ENCODE results near the gene XG.

Gene XG

GRCh38 chrX:2824886-2825285 is 73.0 kb downstream of the XG start:
- no peak for DNase-seq (ENCODE audit: extremely low spot score)
- no peak for TF ChIP-seq CTCF (IDR thresholded peaks at IDR 0.05; ENCODE audit: control extremely low read depth, extremely low read depth, low read depth, missing control alignments)
- CTCF ChIA-PET, result no interaction called here
- POLR2A ChIA-PET, result no interaction called here

- no peak for DNase-seq (ENCODE audit: extremely low spot score)
- CTCF ChIA-PET, result no interaction called here
- no peak for TF ChIP-seq CTCF (IDR thresholded peaks at IDR 0.05; ENCODE audit: control extremely low read depth, extremely low read depth, low read depth, missing control alignments)
- POLR2A ChIA-PET, result no interaction called here
Observed at GRCh38 chrX:2828344-2828958, 76.6 kb downstream of the XG start, which contains the start of gene GYG2. Gene GYG2 (plus strand): TSS chrX:2828930. CDS start chrX:2830189, 1,259 bp downstream.

GRCh38 chrX:2828959-2829411 is 77.1 kb downstream of the XG start:
- TF ChIP-seq CTCF (IDR thresholded peaks at IDR 0.05; ENCODE audit: control extremely low read depth, extremely low read depth, low read depth, missing control alignments), result no peak
- no peak for DNase-seq (ENCODE audit: extremely low spot score)
- CTCF ChIA-PET, result no interaction called here
- POLR2A ChIA-PET, result no interaction called here

GRCh38 chrX:2829469-2830246 is 77.8 kb downstream of the XG start:
- DNase-seq (ENCODE audit: extremely low spot score), result no peak
- no peak for TF ChIP-seq CTCF (IDR thresholded peaks at IDR 0.05; ENCODE audit: control extremely low read depth, extremely low read depth, low read depth, missing control alignments)
- POLR2A ChIA-PET, result no interaction called here
- CTCF ChIA-PET, result no interaction called here

- POLR2A ChIA-PET, result no interaction called here
- CTCF ChIA-PET, result no interaction called here
- TF ChIP-seq CTCF (IDR thresholded peaks at IDR 0.05; ENCODE audit: control extremely low read depth, extremely low read depth, low read depth, missing control alignments), result no peak
- no peak for DNase-seq (ENCODE audit: extremely low spot score)
Observed at GRCh38 chrX:2831471-2832228, 79.8 kb downstream of the XG start.

GRCh38 chrX:2837961-2838360 is 86.1 kb downstream of the XG start:
- CTCF ChIA-PET, result no interaction called here
- no peak for TF ChIP-seq CTCF (IDR thresholded peaks at IDR 0.05; ENCODE audit: control extremely low read depth, extremely low read depth, low read depth, missing control alignments)
- POLR2A ChIA-PET, result no interaction called here
- DNase-seq (ENCODE audit: extremely low spot score), result no peak

Data from GM10248 (cell line).